MCF 10A (cell line): ENCODE data around the gene CA7. TPM values are rescaled to one million over a fixed set of nuclear protein-coding genes. Genes with fewer than 3 reads are reported as not detected.

Experiments used
- BruUV-seq: library from RNA; stranded (reverse); fragments of 400-500 nt; replicated peaks from 2 replicates; lab custom pipeline; 2021; lab: Mats Ljungman, UMichigan
- CTCF ChIA-PET: fragments of 300-600 bp; sonication (Branson Sonifier 250); formaldehyde crosslinking; extraction: SDS; loops from one replicate; lab custom pipeline; 2021; ENCODE audit warnings: antibody characterized with exemption, inconsistent platforms; lab: Yijun Ruan, JAX
- POLR2A ChIA-PET: fragments of 300-600, 350-650 bp; sonication (Branson Sonifier 250); formaldehyde crosslinking; extraction: SDS; loops from one replicate; lab custom pipeline; 2020; ENCODE audit warnings: antibody characterized with exemption, inconsistent platforms; lab: Yijun Ruan, JAX
- DNase-seq: peaks from one replicate; pipeline ENCODE4 v3.0.0-alpha.2; 2018; ENCODE audit not compliant: unreplicated experiment
- H3K27ac Mint-ChIP-seq: one replicate; pipeline ENCODE4 v1.8.0; 2022; ENCODE audit warnings: mild to moderate bottlenecking, low read depth, mixed read lengths; ENCODE audit not compliant: unreplicated experiment
- H3K27me3 Mint-ChIP-seq: one replicate; pipeline ENCODE4 v1.8.0; 2022; ENCODE audit warnings: mixed read lengths; ENCODE audit not compliant: insufficient read depth, unreplicated experiment
- H3K36me3 Mint-ChIP-seq: one replicate; pipeline ENCODE4 v1.8.0; 2022; ENCODE audit warnings: mild to moderate bottlenecking, moderate library complexity, mixed read lengths; ENCODE audit not compliant: insufficient read depth, unreplicated experiment
- H3K4me1 Mint-ChIP-seq: one replicate; pipeline ENCODE4 v1.8.0; 2022; ENCODE audit warnings: mixed read lengths; ENCODE audit not compliant: insufficient read depth, unreplicated experiment
- H3K4me3 Mint-ChIP-seq: one replicate; pipeline ENCODE4 v1.8.0; 2022; ENCODE audit warnings: mild to moderate bottlenecking, moderate library complexity, mixed read lengths; ENCODE audit not compliant: unreplicated experiment
- H3K9me3 Mint-ChIP-seq: one replicate; pipeline ENCODE4 v1.8.0; 2022; ENCODE audit warnings: mixed read lengths; ENCODE audit not compliant: unreplicated experiment
- CTCF ChIP-seq: fragments of 200-600 bp; IDR thresholded peaks from one replicate; pipeline ENCODE4 v1.8.0; 2022; ENCODE audit warnings: antibody characterized with exemption, mild to moderate bottlenecking; ENCODE audit not compliant: unreplicated experiment
- intact Hi-C: fragments of 100-400 bp; cut with micrococcal nuclease; formaldehyde crosslinking; loops from 2 replicates; pipeline ENCODE4 v1.14.1; 2022
- total RNA-seq: library from RNA; stranded (reverse); gene quantifications from 2 replicates; pipeline ENCODE4 v1.2.3, GENCODE V29; 2022

The CA7 gene
- total RNA-seq, 1 experiment from 2014 or later = not detected

DNA sequence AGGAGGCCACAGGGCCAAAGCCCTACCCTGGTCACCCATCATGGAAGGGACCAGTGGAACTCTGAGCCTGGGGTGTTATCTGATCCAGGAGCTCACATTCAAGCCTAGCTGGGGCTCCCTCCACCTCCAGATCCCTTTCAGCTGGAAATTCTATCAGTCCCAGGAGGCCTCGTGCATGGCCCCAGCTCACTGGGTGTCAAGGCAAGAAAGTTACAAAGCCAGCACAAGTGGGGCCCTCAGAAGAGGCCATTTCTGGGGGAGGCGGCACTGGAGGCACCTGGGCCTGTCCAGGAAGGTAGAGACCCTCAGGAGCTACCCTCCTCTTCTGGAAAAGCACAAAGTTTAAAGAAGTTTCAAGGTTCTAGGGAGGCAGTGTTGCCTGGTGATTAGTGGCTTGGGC lies 4.8 kb downstream of the CA7 start:
- POLR2A ChIA-PET = no interaction called here

GRCh38 chr16:66849549-66849948 lies 5.3 kb downstream of the CA7 start:
- H3K4me3 Mint-ChIP-seq = no peak overlapping the region
- POLR2A ChIA-PET = no interaction called here
- CTCF ChIA-PET = interaction anchor here (0.6 to 5.5 kb wide), 9 partner anchors 12 to 579 kb away, joined by 3 to 39 read pairs (median 3); no protein-coding TSS in a partner anchor
- H3K36me3 Mint-ChIP-seq = no peaks in the 10 kb centered on the region
- intact Hi-C loops = no loop called here
- no peaks in the 10 kb centered on the region for H3K4me1 Mint-ChIP-seq
- H3K9me3 Mint-ChIP-seq = no peaks in the 10 kb centered on the region
- DNase-seq = no peak
- H3K27me3 Mint-ChIP-seq = peaks cover 11% of the 10 kb centered on the region
- H3K27ac Mint-ChIP-seq = no peak overlapping the region
- no TSS peak for BruUV-seq
- TF ChIP-seq CTCF = no peak

More for the DNA sequence above, 4.8 kb downstream of the CA7 start:
- TF ChIP-seq CTCF = no peak
- Mint-ChIP-seq H3K9me3 (no peaks in the 10 kb centered on the region), H3K36me3 (no peaks in the 10 kb centered on the region), H3K4me1 (no peaks in the 10 kb centered on the region), H3K27me3 (peaks cover 11% of the 10 kb centered on the region), H3K4me3 (no peak overlapping the region), H3K27ac (no peak overlapping the region)
- BruUV-seq = no TSS peak
- CTCF ChIA-PET = interaction anchor here (0.5 to 5.5 kb wide), 6 partner anchors 12 to 87 kb away, joined by 3 to 39 read pairs (median 4); partner anchors contain the start of gene CES2
- intact Hi-C loops = no loop called here
- no peak for DNase-seq

DNA sequence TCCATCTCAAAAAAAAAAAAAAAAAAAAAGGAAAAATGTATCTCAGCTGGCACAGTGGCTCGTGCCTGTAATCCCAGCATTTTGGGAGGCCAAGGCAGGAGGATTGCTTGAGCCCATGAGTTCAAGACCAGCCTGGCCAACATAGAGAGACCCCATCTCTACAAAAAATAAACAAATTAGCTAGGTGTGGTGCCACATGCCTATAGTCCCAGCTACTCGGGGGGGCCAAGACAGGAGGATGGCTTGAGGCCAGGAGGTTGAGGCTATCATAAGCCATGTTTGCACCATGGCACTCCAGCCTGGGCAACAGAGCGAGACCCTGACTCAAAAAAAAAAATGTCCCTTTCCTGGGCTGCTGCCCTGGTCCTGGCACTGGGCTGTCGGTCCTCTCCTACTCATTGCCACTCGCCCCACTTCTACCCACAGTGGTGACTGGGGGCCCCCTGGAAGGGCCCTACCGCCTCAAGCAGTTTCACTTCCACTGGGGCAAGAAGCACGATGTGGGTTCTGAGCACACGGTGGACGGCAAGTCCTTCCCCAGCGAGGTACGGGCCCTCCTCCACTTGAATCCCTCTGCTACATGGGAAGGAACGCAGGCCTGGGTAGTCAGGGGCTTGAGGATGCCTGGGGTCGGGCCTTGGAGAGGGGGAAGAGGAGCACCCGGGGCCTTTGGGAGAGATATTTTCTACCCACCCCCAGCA lies 6.1 kb downstream of the CA7 start:
- H3K4me3 Mint-ChIP-seq = no peak overlapping the region
- no peak overlapping the region for H3K27ac Mint-ChIP-seq
- BruUV-seq = no TSS peak
- DNase-seq = no peak
- CTCF ChIA-PET = interaction anchor here (0.6 to 5.5 kb wide), 7 partner anchors 11 to 578 kb away, joined by 3 to 39 read pairs (median 3); partner anchors contain the start of gene NAE1
- H3K4me1 Mint-ChIP-seq = no peaks in the 10 kb centered on the region
- intact Hi-C loops = no loop called here
- peaks cover 5% of the 10 kb centered on the region for H3K27me3 Mint-ChIP-seq
- no peaks in the 10 kb centered on the region for H3K9me3 Mint-ChIP-seq
- no peaks in the 10 kb centered on the region for H3K36me3 Mint-ChIP-seq
- no peak for TF ChIP-seq CTCF
- POLR2A ChIA-PET = interaction anchor here (0.9 kb wide), 1 partner anchor 66 kb away, joined by 3 read pairs; no protein-coding TSS in a partner anchor

- POLR2A ChIA-PET = interaction anchor here (0.9 kb wide), 1 partner anchor 67 kb away, joined by 3 read pairs; no protein-coding TSS in a partner anchor
- Mint-ChIP-seq H3K9me3 (no peaks in the 10 kb centered on the region), H3K36me3 (no peaks in the 10 kb centered on the region), H3K4me1 (no peaks in the 10 kb centered on the region), H3K27ac (no peak overlapping the region), H3K27me3 (no peaks in the 10 kb centered on the region), H3K4me3 (no peak overlapping the region)
- no peak for TF ChIP-seq CTCF
- BruUV-seq = no TSS peak
- CTCF ChIA-PET = interaction anchor here (0.6 to 1.1 kb wide), 4 partner anchors 8 to 21 kb away, joined by 3 to 6 read pairs (median 4); partner anchors contain the start of gene NAE1
- no peak for DNase-seq
- intact Hi-C loops = no loop called here
Observed at GRCh38 chr16:66851166-66851964, 7.2 kb downstream of the CA7 start.
